ENCODE results near the gene SHISAL1. TPM values are rescaled to one million over a fixed set of nuclear protein-coding genes. Genes with fewer than 3 reads are reported as not detected.

SHISAL1 gene
- polyA plus RNA-seq, 1 donor (not counting 4 experiments of a cell fraction or from before 2014, with no cell fraction given): 0.24 TPM

DNA sequence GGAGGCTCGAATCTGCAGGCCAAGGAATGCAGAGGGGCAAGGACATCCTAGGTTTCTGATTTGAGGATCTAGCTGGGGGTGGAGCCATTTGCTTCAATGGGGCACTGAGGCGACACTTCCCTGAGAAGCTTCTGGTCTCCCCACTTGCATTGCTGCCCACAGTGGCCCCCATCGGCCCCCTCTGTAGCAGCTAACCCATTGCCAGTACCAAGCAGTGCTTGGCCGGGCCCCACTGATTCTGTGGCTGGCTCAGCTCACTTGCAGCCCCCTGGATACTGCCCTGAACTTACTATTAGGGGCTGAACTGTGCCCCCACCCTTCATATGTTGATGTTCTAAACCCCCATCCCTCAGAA is 42.9 kb upstream of the SHISAL1 start:
- H3K4me2 ChIP-seq (ENCODE audit: control insufficient read depth, extremely low read depth, insufficient read depth, low read depth, low read length): no peak overlapping the region
- H3K27ac ChIP-seq (ENCODE audit: control insufficient read depth, insufficient read depth, low read length): no peak overlapping the region
- no peak overlapping the region for H3K9ac ChIP-seq (ENCODE audit: control insufficient read depth, extremely low read depth, insufficient read depth, low read length)
- no peaks in the 10 kb centered on the region for H3K79me2 ChIP-seq (ENCODE audit: control insufficient read depth, insufficient read depth, low read length)
- H3K9me3 ChIP-seq (ENCODE audit: control insufficient read depth, low read depth, low read length): no peaks in the 10 kb centered on the region
- no peaks in the 10 kb centered on the region for H3K9me1 ChIP-seq (ENCODE audit: control insufficient read depth, extremely low read depth, insufficient read depth, low read length)
- no peak for TF ChIP-seq EZH2 (IDR thresholded peaks at IDR 0.05; ENCODE audit: low read length)
- TF ChIP-seq CTCF (optimal IDR thresholded peaks at IDR 0.05 in 1 of 3, IDR thresholded peaks at IDR 0.05 in 1 of 3, conservative IDR thresholded peaks at IDR 0.05 in 1 of 3; ENCODE audit: extremely low read depth in 1 of 3, insufficient read depth in 2 of 3, low read length in 3 of 3): no peak
- peaks cover 8% of the 10 kb centered on the region for H3K27me3 ChIP-seq (ENCODE audit: control insufficient read depth, extremely low read depth, insufficient read depth, low read length)
- peaks cover 27% of the 10 kb centered on the region for H3K4me1 ChIP-seq (ENCODE audit: control insufficient read depth, extremely low read depth, insufficient read depth, low read length)
- DNase-seq (ENCODE audit: low read depth, low spot score) (no peak), FAIRE-seq (no peak)
- dilution Hi-C loops (cut with MboI; ENCODE audit: extremely low pct_ligation_motif_present, low sequenced_read_pairs): no loop called here
- no peaks in the 10 kb centered on the region for H4K20me1 ChIP-seq (ENCODE audit: control insufficient read depth, extremely low read depth, insufficient read depth, low read length)
- H3K36me3 ChIP-seq (ENCODE audit: control insufficient read depth in 2 of 2, extremely low read depth in 1 of 2, insufficient read depth in 2 of 2, low read length in 2 of 2): no peaks in the 10 kb centered on the region
- no peak overlapping the region for H2AFZ ChIP-seq (ENCODE audit: control insufficient read depth, low read length)
- H3K4me3 ChIP-seq (ENCODE audit: control insufficient read depth in 2 of 3, extremely low read depth in 1 of 3, insufficient read depth in 2 of 3, low read depth in 1 of 3, low read length in 3 of 3): no peak overlapping the region

DNA sequence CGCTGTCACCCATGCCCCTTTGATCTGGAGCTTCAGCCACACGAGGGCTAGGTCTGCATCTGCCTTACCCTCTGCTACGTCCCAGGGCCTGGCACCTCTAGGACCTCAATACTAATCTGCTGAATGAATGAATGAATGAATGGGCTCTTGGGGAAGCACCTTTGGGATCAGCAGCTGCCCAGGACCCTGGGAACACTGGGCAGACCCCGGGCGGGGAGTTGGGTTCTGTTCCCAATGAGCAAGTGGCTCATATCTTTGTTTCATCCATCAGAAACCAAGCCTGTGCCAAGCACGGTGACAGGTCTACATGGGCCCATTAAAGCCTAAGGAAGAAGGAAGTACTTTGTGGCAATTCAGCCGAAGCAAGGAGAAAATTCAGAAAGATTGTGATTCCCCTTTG is 41.5 kb upstream of the SHISAL1 start:
- H3K27ac ChIP-seq (ENCODE audit: control insufficient read depth, insufficient read depth, low read length): no peak overlapping the region
- H4K20me1 ChIP-seq (ENCODE audit: control insufficient read depth, extremely low read depth, insufficient read depth, low read length): no peaks in the 10 kb centered on the region
- H3K9ac ChIP-seq (ENCODE audit: control insufficient read depth, extremely low read depth, insufficient read depth, low read length): no peak overlapping the region
- H3K9me1 ChIP-seq (ENCODE audit: control insufficient read depth, extremely low read depth, insufficient read depth, low read length): no peaks in the 10 kb centered on the region
- no peak overlapping the region for H3K4me2 ChIP-seq (ENCODE audit: control insufficient read depth, extremely low read depth, insufficient read depth, low read depth, low read length)
- H3K36me3 ChIP-seq (ENCODE audit: control insufficient read depth in 2 of 2, extremely low read depth in 1 of 2, insufficient read depth in 2 of 2, low read length in 2 of 2): no peaks in the 10 kb centered on the region
- dilution Hi-C loops (cut with MboI; ENCODE audit: extremely low pct_ligation_motif_present, low sequenced_read_pairs): no loop called here
- H2AFZ ChIP-seq (ENCODE audit: control insufficient read depth, low read length): no peak overlapping the region
- H3K4me3 ChIP-seq (ENCODE audit: control insufficient read depth in 2 of 3, extremely low read depth in 1 of 3, insufficient read depth in 2 of 3, low read depth in 1 of 3, low read length in 3 of 3): no peak overlapping the region
- no peak for DNase-seq (ENCODE audit: low read depth, low spot score)
- peaks cover 13% of the 10 kb centered on the region for H3K4me1 ChIP-seq (ENCODE audit: control insufficient read depth, extremely low read depth, insufficient read depth, low read length)
- no peaks in the 10 kb centered on the region for H3K79me2 ChIP-seq (ENCODE audit: control insufficient read depth, insufficient read depth, low read length)
- H3K9me3 ChIP-seq (ENCODE audit: control insufficient read depth, low read depth, low read length): no peaks in the 10 kb centered on the region
- H3K27me3 ChIP-seq (ENCODE audit: control insufficient read depth, extremely low read depth, insufficient read depth, low read length): peaks cover 22% of the 10 kb centered on the region
- no peak for FAIRE-seq
- TF ChIP-seq EZH2 (IDR thresholded peaks at IDR 0.05; ENCODE audit: low read length): no peak
- no peak for TF ChIP-seq CTCF (optimal IDR thresholded peaks at IDR 0.05 in 1 of 3, IDR thresholded peaks at IDR 0.05 in 1 of 3, conservative IDR thresholded peaks at IDR 0.05 in 1 of 3; ENCODE audit: extremely low read depth in 1 of 3, insufficient read depth in 2 of 3, low read length in 3 of 3)
